MM.1S (cell line): Measurements from ENCODE around the gene RPL32.

Source experiments
- EZH2 ChIP-seq: fragments of 300-600 bp; sonication (generic); optimal IDR thresholded peaks from 2 replicates; pipeline ENCODE3; 2017; ENCODE audit warnings: low read depth, mild to moderate bottlenecking, antibody characterized with exemption, low read length, mixed read lengths
- EZH2phosphoT487 ChIP-seq: fragments of 300-600 bp; sonication (generic); IDR thresholded peaks from 2 replicates; pipeline ENCODE4 v1.6.1; 2018; ENCODE audit warnings: antibody characterized with exemption, low read length
- TF ChIP-seq, protein P1 (sequence below): fragments of 300-600 bp; sonication (generic); IDR thresholded peaks from 2 replicates; pipeline ENCODE4 v1.5.1; 2016; ENCODE audit warnings: antibody characterized with exemption, low read length, mixed read lengths

DNA sequence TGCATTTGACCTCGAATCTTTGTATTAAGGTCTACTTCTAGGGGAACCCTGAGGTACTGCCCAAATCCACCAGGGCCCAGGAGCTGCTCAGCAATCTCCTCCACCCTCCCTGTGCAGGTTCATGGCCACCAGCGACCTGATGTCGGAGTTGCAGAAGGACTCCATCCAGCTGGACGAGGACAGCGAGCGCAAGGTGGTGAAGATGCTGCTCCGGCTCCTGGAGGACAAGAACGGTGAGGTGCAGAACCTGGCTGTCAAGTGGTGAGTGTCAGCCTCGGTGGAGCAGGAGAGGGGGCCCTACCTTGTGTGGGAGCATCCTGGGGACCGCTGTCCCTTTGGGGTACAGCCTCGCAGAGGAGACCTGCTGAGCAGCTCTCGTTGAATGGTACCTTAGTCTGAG is 38.0 kb downstream of the RPL32 start:
- TF ChIP-seq, protein P1, sequence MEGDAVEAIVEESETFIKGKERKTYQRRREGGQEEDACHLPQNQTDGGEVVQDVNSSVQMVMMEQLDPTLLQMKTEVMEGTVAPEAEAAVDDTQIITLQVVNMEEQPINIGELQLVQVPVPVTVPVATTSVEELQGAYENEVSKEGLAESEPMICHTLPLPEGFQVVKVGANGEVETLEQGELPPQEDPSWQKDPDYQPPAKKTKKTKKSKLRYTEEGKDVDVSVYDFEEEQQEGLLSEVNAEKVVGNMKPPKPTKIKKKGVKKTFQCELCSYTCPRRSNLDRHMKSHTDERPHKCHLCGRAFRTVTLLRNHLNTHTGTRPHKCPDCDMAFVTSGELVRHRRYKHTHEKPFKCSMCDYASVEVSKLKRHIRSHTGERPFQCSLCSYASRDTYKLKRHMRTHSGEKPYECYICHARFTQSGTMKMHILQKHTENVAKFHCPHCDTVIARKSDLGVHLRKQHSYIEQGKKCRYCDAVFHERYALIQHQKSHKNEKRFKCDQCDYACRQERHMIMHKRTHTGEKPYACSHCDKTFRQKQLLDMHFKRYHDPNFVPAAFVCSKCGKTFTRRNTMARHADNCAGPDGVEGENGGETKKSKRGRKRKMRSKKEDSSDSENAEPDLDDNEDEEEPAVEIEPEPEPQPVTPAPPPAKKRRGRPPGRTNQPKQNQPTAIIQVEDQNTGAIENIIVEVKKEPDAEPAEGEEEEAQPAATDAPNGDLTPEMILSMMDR, result no peak
- TF ChIP-seq EZH2phosphoT487 (no peak), EZH2 (no peak)
